Endothelial cell of umbilical vein (primary cell): ENCODE measurements around the gene BABAM2. TPM values are rescaled to one million over a fixed set of nuclear protein-coding genes. Genes with fewer than 3 reads are reported as not detected.

Source experiments
- BruUV-seq: library from RNA; stranded (reverse); fragments of 400-500 nt; replicated peaks from 2 replicates; lab custom pipeline; 2021; lab: Mats Ljungman, UMichigan
- CTCF ChIA-PET: fragments of 300-600, 350-600 bp; sonication (Branson Sonifier 250); formaldehyde crosslinking; loops from one replicate; lab custom pipeline; 2021; ENCODE audit warnings: antibody characterized with exemption, inconsistent platforms; lab: Charles Lee
- POLR2A ChIA-PET: fragments of 300-600, 350-600 bp; sonication (Branson Sonifier 250); formaldehyde crosslinking; loops from one replicate; lab custom pipeline; 2021; ENCODE audit warnings: antibody characterized with exemption, inconsistent platforms; lab: Charles Lee
- DNase-seq: peaks from one replicate; pipeline ENCODE4 v3.0.0-alpha.2; 2011; ENCODE audit warnings: low read depth, low spot score
- FAIRE-seq: peaks from 2 replicates; lab custom pipeline; 2011; peaks lifted over from hg19 to GRCh38; lab: Jason Lieb, UNC
- H2AFZ ChIP-seq: 2 replicates; pipeline ENCODE4 v1.6.0; 2012; ENCODE audit warnings: low read depth, low read length, control low read depth, inconsistent platforms
- H3K27ac ChIP-seq: 2 replicates; pipeline ENCODE4 v1.5.1; 2011; ENCODE audit warnings: low read depth, mild to moderate bottlenecking, control low read depth, low read length, moderate library complexity; ENCODE audit not compliant: insufficient read depth
- H3K27me3 ChIP-seq, 2 experiments: 2 replicates each; pipeline versions ENCODE4 v1.6.0 to v1.6.1; 2011; ENCODE audit warnings: low read length in 2 of 2, mixed read lengths in 1 of 2; ENCODE audit not compliant: control insufficient read depth in 2 of 2, insufficient read depth in 2 of 2
- H3K36me3 ChIP-seq, 2 experiments: 2 replicates in 1 of 2; 3 replicates in 1 of 2; pipeline ENCODE4 v1.5.1; 2011; ENCODE audit warnings: low read length in 2 of 2, mild to moderate bottlenecking in 1 of 2, moderate library complexity in 1 of 2; ENCODE audit not compliant: control insufficient read depth in 2 of 2, insufficient read depth in 2 of 2; ENCODE audit errors: extremely low read depth in 1 of 2
- H3K4me1 ChIP-seq: 3 replicates; pipeline ENCODE4 v1.5.1; 2011; ENCODE audit warnings: mild to moderate bottlenecking, low read length; ENCODE audit not compliant: control insufficient read depth, insufficient read depth; ENCODE audit errors: extremely low read depth
- H3K4me2 ChIP-seq: 2 replicates; pipeline ENCODE4 v1.6.1; 2011; ENCODE audit warnings: low read length, control low read depth, mixed read lengths; ENCODE audit not compliant: insufficient read depth
- H3K4me3 ChIP-seq, 3 experiments: fragments of 200-600 bp in 1 of 3; sonication (generic), shearing (Covaris generic) in 1 of 3; replicated peaks in 1 of 3; 2 replicates each; pipeline ENCODE4 v1.5.1; 2011 to 2016; ENCODE audit warnings: control low read depth in 3 of 3, low read length in 3 of 3, mild to moderate bottlenecking in 2 of 3, inconsistent platforms in 1 of 3, low read depth in 1 of 3, moderate library complexity in 1 of 3; ENCODE audit not compliant: insufficient read depth in 1 of 3
- H3K79me2 ChIP-seq: 2 replicates; pipeline ENCODE4 v1.6.0; 2012; ENCODE audit warnings: low read length, inconsistent platforms; ENCODE audit not compliant: control insufficient read depth, insufficient read depth
- H3K9ac ChIP-seq: replicated peaks from 2 replicates; pipeline ENCODE3; 2011; ENCODE audit warnings: low read length, control low read depth; ENCODE audit not compliant: insufficient read depth; ENCODE audit errors: extremely low read depth
- H3K9me1 ChIP-seq: replicated peaks from 3 replicates; pipeline ENCODE4 v1.6.0; 2011; ENCODE audit warnings: mild to moderate bottlenecking, low read length; ENCODE audit not compliant: control insufficient read depth, insufficient read depth; ENCODE audit errors: extremely low read depth
- H3K9me3 ChIP-seq: replicated peaks from 2 replicates; pipeline ENCODE4 v1.5.1; 2012; ENCODE audit warnings: low read length, inconsistent platforms; ENCODE audit not compliant: control insufficient read depth, insufficient read depth
- H4K20me1 ChIP-seq: replicated peaks from 2 replicates; pipeline ENCODE3; 2011; ENCODE audit warnings: mild to moderate bottlenecking, low read length; ENCODE audit not compliant: control insufficient read depth, insufficient read depth; ENCODE audit errors: extremely low read depth
- EZH2 ChIP-seq: IDR thresholded peaks from 2 replicates; pipeline ENCODE4 v1.6.1; 2012; ENCODE audit warnings: borderline replicate concordance, low read depth, mild to moderate bottlenecking, moderate library complexity, low read length, inconsistent platforms; ENCODE audit not compliant: severe bottlenecking
- FOS ChIP-seq: IDR thresholded peaks from 2 replicates; pipeline ENCODE4 v1.6.1; 2011; ENCODE audit warnings: mild to moderate bottlenecking, low read length, moderate library complexity, borderline replicate concordance; ENCODE audit not compliant: insufficient read depth
- GATA2 ChIP-seq: IDR thresholded peaks from 2 replicates; pipeline ENCODE4 v1.7.0; 2011; ENCODE audit warnings: low read depth, mild to moderate bottlenecking, moderate library complexity, mixed read lengths, low read length; ENCODE audit not compliant: insufficient read length, insufficient read depth
- JUN ChIP-seq: IDR thresholded peaks from 2 replicates; pipeline ENCODE4 v1.6.1; 2011; ENCODE audit warnings: borderline replicate concordance, low read depth; ENCODE audit not compliant: insufficient read length, insufficient read depth
- MYC ChIP-seq: IDR thresholded peaks from one replicate; pipeline ENCODE4 v1.6.1; 2011; ENCODE audit warnings: mild to moderate bottlenecking, low read depth, low read length
- POLR2A ChIP-seq: IDR thresholded peaks from 2 replicates; pipeline ENCODE4 v1.6.1; 2012; ENCODE audit warnings: low read depth, mild to moderate bottlenecking, control low read depth, low read length
- POLR2AphosphoS5 ChIP-seq: IDR thresholded peaks from 2 replicates; pipeline ENCODE4 v1.6.1; 2012; ENCODE audit warnings: low read depth, mild to moderate bottlenecking, control low read depth, low read length, moderate library complexity; ENCODE audit not compliant: insufficient read depth
- dilution Hi-C: fragments of 300-500 bp; cut with MboI; formaldehyde crosslinking; loops from one replicate; pipeline ENCODE4 v1.15.0; 2019; ENCODE audit warnings: low sequenced_read_pairs; ENCODE audit not compliant: extremely low pct_ligation_motif_present
- intact Hi-C: fragments of 100-400 bp; cut with micrococcal nuclease; formaldehyde crosslinking; loops from one replicate; pipeline ENCODE4 v1.10.0; 2022
- polyA plus RNA-seq, 4 experiments: library from polyadenylated mRNA; depleted of rRNA in 3 of 4; stranded (reverse) in 3 of 4; unstranded in 1 of 4; fragments of >200 nt; gene quantifications; 2 replicates each; pipeline versions ENCODE4 v1.2.1 to v1.2.3, GENCODE V29; 2011 to 2012; ENCODE audit warnings: missing spikeins in 1 of 4
- total RNA-seq: library from RNA; stranded (reverse); gene quantifications from 2 replicates; pipeline ENCODE4 v1.2.3, GENCODE V29; 2021
- TF ChIP-seq, protein P1 (sequence below), 2 donors: IDR thresholded peaks; 1 replicate in 1 of 2; 2 replicates in 1 of 2; pipeline ENCODE4 v1.5.1; 2011; ENCODE audit warnings: low read length in 2 of 2, mild to moderate bottlenecking in 2 of 2, moderate library complexity in 2 of 2, control low read depth in 1 of 2, inconsistent platforms in 1 of 2, low read depth in 1 of 2; ENCODE audit not compliant: insufficient read depth in 1 of 2; ENCODE audit errors: extremely low read depth in 1 of 2
- TF ChIP-seq, protein P2 (sequence below): IDR thresholded peaks from 2 replicates; pipeline ENCODE4 v1.6.1; 2011; ENCODE audit not compliant: insufficient read depth, insufficient read length

Gene BABAM2
- total and polyA plus RNA-seq, 2 donors (not counting 3 experiments of a cell fraction or from before 2014, with no cell fraction given), result 19.9 to 27.6 TPM

- H3K27ac ChIP-seq, result no peak overlapping the region
- ChIA-PET POLR2A (no interaction called here), CTCF (no interaction called here)
- BruUV-seq, result no TSS peak
- H3K36me3 ChIP-seq, result no peaks in the 10 kb centered on the region
- H3K27me3 ChIP-seq, result no peaks in the 10 kb centered on the region
- H3K79me2 ChIP-seq, result no peaks in the 10 kb centered on the region
- no peaks in the 10 kb centered on the region for H3K9me3 ChIP-seq
- no peak overlapping the region for H3K4me3 ChIP-seq
- TF ChIP-seq, protein P1, sequence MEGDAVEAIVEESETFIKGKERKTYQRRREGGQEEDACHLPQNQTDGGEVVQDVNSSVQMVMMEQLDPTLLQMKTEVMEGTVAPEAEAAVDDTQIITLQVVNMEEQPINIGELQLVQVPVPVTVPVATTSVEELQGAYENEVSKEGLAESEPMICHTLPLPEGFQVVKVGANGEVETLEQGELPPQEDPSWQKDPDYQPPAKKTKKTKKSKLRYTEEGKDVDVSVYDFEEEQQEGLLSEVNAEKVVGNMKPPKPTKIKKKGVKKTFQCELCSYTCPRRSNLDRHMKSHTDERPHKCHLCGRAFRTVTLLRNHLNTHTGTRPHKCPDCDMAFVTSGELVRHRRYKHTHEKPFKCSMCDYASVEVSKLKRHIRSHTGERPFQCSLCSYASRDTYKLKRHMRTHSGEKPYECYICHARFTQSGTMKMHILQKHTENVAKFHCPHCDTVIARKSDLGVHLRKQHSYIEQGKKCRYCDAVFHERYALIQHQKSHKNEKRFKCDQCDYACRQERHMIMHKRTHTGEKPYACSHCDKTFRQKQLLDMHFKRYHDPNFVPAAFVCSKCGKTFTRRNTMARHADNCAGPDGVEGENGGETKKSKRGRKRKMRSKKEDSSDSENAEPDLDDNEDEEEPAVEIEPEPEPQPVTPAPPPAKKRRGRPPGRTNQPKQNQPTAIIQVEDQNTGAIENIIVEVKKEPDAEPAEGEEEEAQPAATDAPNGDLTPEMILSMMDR (IDR thresholded peaks at IDR 0.05; ENCODE audit: extremely low read depth in 1 of 2, insufficient read depth in 1 of 2, low read depth in 1 of 2, low read length in 2 of 2), result no peak
- TF ChIP-seq, protein P2, sequence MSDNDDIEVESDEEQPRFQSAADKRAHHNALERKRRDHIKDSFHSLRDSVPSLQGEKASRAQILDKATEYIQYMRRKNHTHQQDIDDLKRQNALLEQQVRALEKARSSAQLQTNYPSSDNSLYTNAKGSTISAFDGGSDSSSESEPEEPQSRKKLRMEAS, result no peak
- no peak for TF ChIP-seq FOS
- TF ChIP-seq POLR2A, result no peak
- TF ChIP-seq EZH2, result no peak
- no peak for TF ChIP-seq POLR2AphosphoS5
- TF ChIP-seq GATA2, result no peak
- TF ChIP-seq MYC, result no peak
- TF ChIP-seq JUN, result no peak
- DNase-seq (no peak), FAIRE-seq (no peak)
- intact Hi-C loops, result no loop called here
- H3K4me1 ChIP-seq, result no peaks in the 10 kb centered on the region
- no peaks in the 10 kb centered on the region for H3K9me1 ChIP-seq
- dilution Hi-C loops, result no loop called here
- no peak overlapping the region for H3K4me2 ChIP-seq
- H3K9ac ChIP-seq, result no peak overlapping the region
- H2AFZ ChIP-seq, result no peak overlapping the region
- no peaks in the 10 kb centered on the region for H4K20me1 ChIP-seq
These were observed 284.5 kb downstream of the BABAM2 start for GRCh38 chr2:28175028-28175427.
